ENCODE measurements around the gene SRC. TPM values are rescaled to one million over a fixed set of nuclear protein-coding genes. Genes with fewer than 3 reads are reported as not detected.

Gene SRC
- total and polyA plus RNA-seq, 2 of the 8 experiments (the other 6 are each of a cell fraction or from before 2014, with no cell fraction given), result 27.6 to 28.8 TPM

- H4K8ac ChIP-seq (ENCODE audit: extremely low read depth, insufficient read depth, low read length), result no peak overlapping the region
- ChIA-PET CTCF (ENCODE audit: partially characterized antibody) (interaction anchor here (1.3 to 2.4 kb wide), 2 partner anchors 25 to 47 kb away, joined by 3 to 8 read pairs; no protein-coding TSS in a partner anchor), POLR2A (ENCODE audit: partially characterized antibody) (interaction anchor here (1.0 to 1.4 kb wide), 5 partner anchors 16 to 152 kb away, joined by 3 to 5 read pairs (median 3); no protein-coding TSS in a partner anchor)
- no peak overlapping the region for H3K4me3 ChIP-seq (ENCODE audit: extremely low read depth in 1 of 4, insufficient read depth in 2 of 4, low read depth in 3 of 4, low read length in 4 of 4)
- FAIRE-seq, result no peak
- no peaks in the 10 kb centered on the region for H3K9me3 ChIP-seq (ENCODE audit: insufficient read depth in 2 of 2, low read depth in 1 of 2, low read length in 1 of 2)
- H2BK120ac ChIP-seq (replicated peaks; ENCODE audit: low read depth, low read length), result no peak overlapping the region
- no peak overlapping the region for H3K4ac ChIP-seq (replicated peaks; ENCODE audit: insufficient read length, low read depth, low read length)
- H3K27ac ChIP-seq (ENCODE audit: low read depth, low read length), result no peak overlapping the region
- H3K9ac ChIP-seq (replicated peaks in 1 of 4; ENCODE audit: extremely low read depth in 1 of 4, low read depth in 3 of 4, low read length in 3 of 4), result no peak overlapping the region
- peaks cover 3% of the 10 kb centered on the region; the same call in 1 of the 2 replicates for H3K79me1 ChIP-seq (ENCODE audit: low read depth, low read length)
- no peak overlapping the region for H3K18ac ChIP-seq (ENCODE audit: extremely low read depth, low read length)
- H2AK5ac ChIP-seq (ENCODE audit: low read depth, low read length), result no peak overlapping the region
- H2BK20ac ChIP-seq (ENCODE audit: low read length), result no peak overlapping the region
- TF ChIP-seq CTBP2 (IDR thresholded peaks at IDR 0.05; ENCODE audit: borderline replicate concordance, insufficient read depth, insufficient read length, low read length), result no peak
- peak; percentile 42; the same call in 1 of the 2 replicates for TF ChIP-seq TEAD4 (IDR thresholded peaks at IDR 0.05; ENCODE audit: low read depth, low read length)
- no peak for TF ChIP-seq SIRT6 (IDR thresholded peaks at IDR 0.05; ENCODE audit: low read length)
- no peak for TF ChIP-seq HDAC2 (IDR thresholded peaks at IDR 0.05; ENCODE audit: borderline replicate concordance in 1 of 2, low read depth in 2 of 2, low read length in 2 of 2)
- H2BK15ac ChIP-seq (ENCODE audit: low read length), result peak overlapping the region; percentile 61; the same call in 1 of the 2 replicates
- H3K36me3 ChIP-seq (ENCODE audit: control insufficient read depth in 2 of 4, insufficient read depth in 4 of 4, low read length in 3 of 4), result no peaks in the 10 kb centered on the region; a peak in 1 of 8 replicates
- no peak overlapping the region for H4K91ac ChIP-seq (replicated peaks; ENCODE audit: insufficient read length, low read length)
- H3K4me2 ChIP-seq (ENCODE audit: insufficient read depth in 1 of 2, low read depth in 2 of 2, low read length in 2 of 2), result peak overlapping the region in 1 of 2 experiments; percentile 6; a peak in 2 of 4 replicates
- DNase-seq (ENCODE audit: low read depth in 1 of 2, low spot score in 2 of 2), result no peak
- no peaks in the 10 kb centered on the region for H3K27me3 ChIP-seq (replicated peaks in 1 of 4; ENCODE audit: control insufficient read depth in 3 of 4, extremely low read depth in 1 of 4, insufficient read depth in 3 of 4, low read length in 3 of 4)
- peaks cover 7% of the 10 kb centered on the region; the same call in 1 of the 2 replicates for H3K23me2 ChIP-seq (ENCODE audit: low read depth, low read length)
- no peak overlapping the region for H2AFZ ChIP-seq (ENCODE audit: low read length)
- 43% methylated on average over 6 of the region's 6 CpGs; no CpG with 5 or more reads in 1 of the 2 experiments for WGBS, 2 experiments (ENCODE audit: extremely low coverage in 1 of 2, insufficient coverage in 1 of 2, insufficient read length in 1 of 2, insufficient replicate concordance in 2 of 2, low coverage in 1 of 2, low lambda C conversion rate in 2 of 2, missing lambda C conversion rate in 1 of 2)
- peaks cover 0 to 36% (median 17%) of the 10 kb centered on the region in 4 experiments; a peak in 6 of 7 replicates for H3K4me1 ChIP-seq (replicated peaks in 1 of 4; ENCODE audit: control insufficient read depth in 3 of 4, insufficient read depth in 4 of 4, low read length in 3 of 4)
- no peak overlapping the region for H3K14ac ChIP-seq (ENCODE audit: insufficient read length)
- no peak overlapping the region for H3K56ac ChIP-seq (replicated peaks; ENCODE audit: insufficient read length, low read depth, low read length)
- no peak overlapping the region for H2BK5ac ChIP-seq (ENCODE audit: low read depth, low read length)
- H2BK12ac ChIP-seq (ENCODE audit: low read depth, low read length), result peak overlapping the region; percentile 80; the same call in 1 of the 2 replicates
- no peaks in the 10 kb centered on the region for H3K79me2 ChIP-seq (ENCODE audit: control insufficient read depth in 1 of 2, insufficient read depth in 2 of 2, low read length in 2 of 2)
- no peak overlapping the region for H4K5ac ChIP-seq (ENCODE audit: insufficient read length, low read depth, low read length)
- no peak overlapping the region for H3K23ac ChIP-seq (ENCODE audit: insufficient read length)
- no peaks in the 10 kb centered on the region for H4K20me1 ChIP-seq (replicated peaks in 1 of 2; ENCODE audit: control insufficient read depth in 1 of 2, insufficient read depth in 2 of 2, low read length in 2 of 2)
Observed at GRCh38 chr20:37421988-37422387, 76.0 kb downstream of the SRC start.

All from H1 (cell line).